ENCODE results near the gene ANK3. TPM values are rescaled to one million over a fixed set of nuclear protein-coding genes. Genes with fewer than 3 reads are reported as not detected.

ANK3 gene
- total RNA-seq, 1 experiment from 2014 or later: 15.3 TPM

GRCh38 chr10:60429084-60429849 is 39.6 kb upstream of the ANK3 start:
- H3K4me2 ChIP-seq (ENCODE audit: low read length): no peak overlapping the region
- H3K4me1 ChIP-seq (ENCODE audit: control insufficient read depth in 1 of 2, insufficient read depth in 2 of 2, low read length in 2 of 2): peaks cover 0 to 7% of the 10 kb centered on the region in 2 experiments; a peak in 1 of 4 replicates
- no peak for DNase-seq (ENCODE audit: low read depth, low spot score)
- intact Hi-C loops (cut with micrococcal nuclease): no loop called here
- no peaks in the 10 kb centered on the region for H3K36me3 ChIP-seq (ENCODE audit: control insufficient read depth in 1 of 2, insufficient read depth in 2 of 2, low read length in 2 of 2)
- no peak overlapping the region for H3K27ac ChIP-seq (ENCODE audit: low read depth, low read length)
- POLR2A ChIA-PET: no interaction called here
- H3K9me3 ChIP-seq (ENCODE audit: control insufficient read depth in 1 of 2, insufficient read depth in 1 of 2, low read depth in 1 of 2, low read length in 2 of 2): no peaks in the 10 kb centered on the region
- RAD21 ChIA-PET (ENCODE audit: low non-redundant PET in 1 of 2, low total read pairs in 2 of 2, uncharacterized antibody in 2 of 2, unreplicated experiment in 2 of 2): no interaction called here
- H3K79me2 ChIP-seq (ENCODE audit: insufficient read depth, low read length): no peaks in the 10 kb centered on the region
- no peaks in the 10 kb centered on the region for H3K9me2 ChIP-seq (ENCODE audit: insufficient read depth)
- H3K27me3 ChIP-seq (ENCODE audit: insufficient read depth, low read length): no peaks in the 10 kb centered on the region
- no peak overlapping the region for H2AFZ ChIP-seq (ENCODE audit: low read depth, low read length, poor library complexity, severe bottlenecking)
- no peak overlapping the region for H3K4me3 ChIP-seq (replicated peaks in 1 of 2; ENCODE audit: low read depth in 1 of 2, low read length in 2 of 2)
- H4K20me1 ChIP-seq (ENCODE audit: insufficient read depth): no peaks in the 10 kb centered on the region
- ATAC-seq: no peak
- CTCF ChIA-PET: no interaction called here
- no peak overlapping the region for H3K9ac ChIP-seq (ENCODE audit: low read length)
- no TSS peak for BruUV-seq (replicated peaks)
- TF ChIP-seq MAX (IDR thresholded peaks at IDR 0.05) (no peak), CBX3 (IDR thresholded peaks at IDR 0.05; ENCODE audit: low read depth) (no peak), SIN3A (IDR thresholded peaks at IDR 0.05; ENCODE audit: low read depth) (no peak), POLR2AphosphoS5 (IDR thresholded peaks at IDR 0.05; ENCODE audit: low read depth, low read length) (no peak), SRF (IDR thresholded peaks at IDR 0.05; ENCODE audit: low read depth) (no peak), YY1 (IDR thresholded peaks at IDR 0.05; ENCODE audit: extremely low read depth, insufficient replicate concordance, low read depth, low read length) (no peak), EGR1 (IDR thresholded peaks at IDR 0.05; ENCODE audit: low read depth) (no peak), REST (IDR thresholded peaks at IDR 0.05; ENCODE audit: low read depth) (no peak), ZFX (IDR thresholded peaks at IDR 0.05) (no peak), RAD21 (IDR thresholded peaks at IDR 0.05; ENCODE audit: low read depth) (no peak), CTCF (IDR thresholded peaks at IDR 0.05 in 2 of 3, conservative IDR thresholded peaks at IDR 0.05 in 1 of 3; ENCODE audit: borderline replicate concordance in 1 of 3, insufficient read depth in 1 of 3, low read depth in 2 of 3, low read length in 2 of 3) (no peak), SP1 (IDR thresholded peaks at IDR 0.05; ENCODE audit: low read depth) (no peak), EZH2phosphoT487 (IDR thresholded peaks at IDR 0.05; ENCODE audit: borderline replicate concordance) (no peak), EZH2 (IDR thresholded peaks at IDR 0.05) (no peak), ELF1 (IDR thresholded peaks at IDR 0.05; ENCODE audit: borderline replicate concordance, low read depth) (no peak), TCF7L2 (IDR thresholded peaks at IDR 0.05; ENCODE audit: borderline replicate concordance, extremely low read depth, insufficient read depth, insufficient read length) (no peak)
- TF ChIP-seq, protein P1, sequence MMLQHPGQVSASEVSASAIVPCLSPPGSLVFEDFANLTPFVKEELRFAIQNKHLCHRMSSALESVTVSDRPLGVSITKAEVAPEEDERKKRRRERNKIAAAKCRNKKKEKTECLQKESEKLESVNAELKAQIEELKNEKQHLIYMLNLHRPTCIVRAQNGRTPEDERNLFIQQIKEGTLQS (IDR thresholded peaks at IDR 0.05): no peak
